HepG2 (cell line): ENCODE data around the gene LYRM1. TPM values are rescaled to one million over a fixed set of nuclear protein-coding genes. Genes with fewer than 3 reads are reported as not detected.

ENCODE experiments used
- KAT2B ChIP-seq: fragments of 150-350 bp; IDR thresholded peaks from 2 replicates; pipeline ENCODE4 v1.6.1; 2014; ENCODE audit warnings: low read depth, low read length, borderline replicate concordance
- KMT2A ChIP-seq: sonication (generic); formaldehyde crosslinking; IDR thresholded peaks from 2 replicates; pipeline ENCODE4 v1.4.0; 2020; ENCODE audit warnings: missing genetic modification reagents
- MAFK ChIP-seq, 2 experiments: IDR thresholded peaks in 1 of 2; conservative IDR thresholded peaks in 1 of 2; 2 replicates each; pipeline ENCODE4 v1.6.1; 2011; ENCODE audit warnings: improper control_type of control experiment in 2 of 2, low read length in 2 of 2
- MAZ ChIP-seq, 2 experiments: sonication (generic) in 1 of 2; formaldehyde crosslinking in 1 of 2; IDR thresholded peaks; 2 replicates each; pipeline versions ENCODE4 v1.5.0 to v1.6.1; 2012 to 2020; ENCODE audit warnings: low read depth in 2 of 2, mild to moderate bottlenecking in 2 of 2, borderline replicate concordance in 1 of 2, improper control_type of control experiment in 1 of 2, low read length in 1 of 2, missing genetic modification reagents in 1 of 2, moderate library complexity in 1 of 2
- PAX8 ChIP-seq: sonication (generic); formaldehyde crosslinking; IDR thresholded peaks from 2 replicates; pipeline ENCODE4 v1.8.0; 2022; ENCODE audit warnings: mild to moderate bottlenecking, missing genetic modification reagents, borderline replicate concordance
- PHF8 ChIP-seq: sonication (generic); formaldehyde crosslinking; IDR thresholded peaks from 2 replicates; pipeline ENCODE4 v1.5.0; 2020; ENCODE audit warnings: missing genetic modification reagents
- RELA ChIP-seq: sonication (generic); formaldehyde crosslinking; IDR thresholded peaks from 2 replicates; pipeline ENCODE4 v1.4.0; 2020; ENCODE audit warnings: missing genetic modification reagents
- RXRB ChIP-seq: IDR thresholded peaks from 2 replicates; pipeline ENCODE4 v1.6.1; 2016; ENCODE audit warnings: borderline replicate concordance, missing genetic modification reagents, missing compliant biosample characterization
- SAFB2 ChIP-seq: sonication (generic); formaldehyde crosslinking; IDR thresholded peaks from 2 replicates; pipeline ENCODE4 v1.5.1; 2020; ENCODE audit warnings: missing genetic modification reagents, low read depth, mild to moderate bottlenecking, borderline replicate concordance
- SOX13 ChIP-seq, 3 experiments: fragments of 450-650 bp in 1 of 3; sonication (generic) in 1 of 3; formaldehyde crosslinking in 1 of 3; IDR thresholded peaks in 2 of 3; conservative IDR thresholded peaks in 1 of 3; 2 replicates each; pipeline versions ENCODE4 v1.5.0 to v1.6.1; 2016 to 2020; ENCODE audit warnings: antibody characterized with exemption in 1 of 3, mild to moderate bottlenecking in 1 of 3, missing compliant biosample characterization in 1 of 3, missing genetic modification reagents in 1 of 3, moderate library complexity in 1 of 3
- ZNF10 ChIP-seq: sonication (generic); formaldehyde crosslinking; IDR thresholded peaks from 2 replicates; pipeline ENCODE4 v1.4.0; 2020; ENCODE audit warnings: mild to moderate bottlenecking, low read depth, missing genetic modification reagents, borderline replicate concordance
- ZNF329 ChIP-seq: sonication (generic); formaldehyde crosslinking; IDR thresholded peaks from 2 replicates; pipeline ENCODE4 v1.9.0; 2021; ENCODE audit warnings: low read depth, mild to moderate bottlenecking, missing genetic modification reagents
- ZNF44 ChIP-seq: sonication (generic); formaldehyde crosslinking; IDR thresholded peaks from 2 replicates; pipeline ENCODE4 v1.5.1; 2020; ENCODE audit warnings: mild to moderate bottlenecking, missing genetic modification reagents
- ZNF644 ChIP-seq: IDR thresholded peaks from 2 replicates; pipeline ENCODE4 v1.6.1; 2016; ENCODE audit warnings: low read depth
- ZNF709 ChIP-seq: sonication (generic); formaldehyde crosslinking; IDR thresholded peaks from 2 replicates; pipeline ENCODE4 v1.5.0; 2020; ENCODE audit warnings: mild to moderate bottlenecking, missing genetic modification reagents
- ZNF780A ChIP-seq: sonication (generic); formaldehyde crosslinking; IDR thresholded peaks from 2 replicates; pipeline ENCODE4 v1.8.0; 2022; ENCODE audit warnings: mild to moderate bottlenecking, missing genetic modification reagents, moderate library complexity
- ZNF792 ChIP-seq: IDR thresholded peaks from 2 replicates; pipeline ENCODE4 v1.6.1; 2016
- ZNF841 ChIP-seq: sonication (generic); formaldehyde crosslinking; IDR thresholded peaks from 2 replicates; pipeline ENCODE4 v1.8.1; 2023; ENCODE audit warnings: missing genetic modification reagents, borderline replicate concordance
- polyA plus RNA-seq, 8 experiments: library from polyadenylated mRNA; depleted of rRNA in 3 of 8; stranded (reverse) in 7 of 8; unstranded in 1 of 8; fragments of >200 nt; fragmentation: Illumina TruSeq in 4 of 8; extraction: Trizol in 4 of 8; gene quantifications; 2 replicates each; pipeline versions ENCODE4 v1.2.1 to v1.2.3, GENCODE V29; 2011 to 2016; ENCODE audit warnings: low read depth in 4 of 8, missing spikeins in 1 of 8, mixed read lengths in 1 of 8; ENCODE audit not compliant: insufficient read depth in 1 of 8
- total RNA-seq, 5 experiments: library from RNA; depleted of rRNA; stranded (reverse); fragments of >200 nt; fragmentation: Illumina TruSeq; extraction: Trizol; gene quantifications; 2 replicates each; pipeline ENCODE4 v1.2.3, GENCODE V29; 2016; ENCODE audit warnings: low read depth in 1 of 5
- TF ChIP-seq, protein P1 (sequence below): IDR thresholded peaks from 2 replicates; pipeline ENCODE4 v1.6.1; 2016; ENCODE audit warnings: low read depth
- TF ChIP-seq, protein P2 (sequence below): IDR thresholded peaks from 2 replicates; pipeline ENCODE4 v1.6.1; 2016; ENCODE audit warnings: control low read depth
- TF ChIP-seq, protein P3 (sequence below): IDR thresholded peaks from 2 replicates; pipeline ENCODE4 v1.6.1; 2016; ENCODE audit warnings: mild to moderate bottlenecking, missing biosample characterization, missing genetic modification reagents
- TF ChIP-seq, protein P4 (sequence below): sonication (generic); formaldehyde crosslinking; IDR thresholded peaks from 2 replicates; pipeline ENCODE4 v1.8.1; 2023; ENCODE audit warnings: mild to moderate bottlenecking, missing genetic modification reagents, borderline replicate concordance
- TF ChIP-seq, protein P5 (sequence below): sonication (generic); formaldehyde crosslinking; IDR thresholded peaks from 2 replicates; pipeline ENCODE4 v1.4.0; 2020; ENCODE audit warnings: mild to moderate bottlenecking, missing genetic modification reagents
- TF ChIP-seq, protein P6 (sequence below): sonication (generic); formaldehyde crosslinking; IDR thresholded peaks from 2 replicates; pipeline ENCODE4 v1.8.0; 2022; ENCODE audit warnings: low read depth, missing genetic modification reagents

The LYRM1 gene
- total and polyA plus RNA-seq, 2 of the 13 experiments (the other 11 are each of a cell fraction or from before 2014, with no cell fraction given), result 59.2 to 82.6 TPM

DNA sequence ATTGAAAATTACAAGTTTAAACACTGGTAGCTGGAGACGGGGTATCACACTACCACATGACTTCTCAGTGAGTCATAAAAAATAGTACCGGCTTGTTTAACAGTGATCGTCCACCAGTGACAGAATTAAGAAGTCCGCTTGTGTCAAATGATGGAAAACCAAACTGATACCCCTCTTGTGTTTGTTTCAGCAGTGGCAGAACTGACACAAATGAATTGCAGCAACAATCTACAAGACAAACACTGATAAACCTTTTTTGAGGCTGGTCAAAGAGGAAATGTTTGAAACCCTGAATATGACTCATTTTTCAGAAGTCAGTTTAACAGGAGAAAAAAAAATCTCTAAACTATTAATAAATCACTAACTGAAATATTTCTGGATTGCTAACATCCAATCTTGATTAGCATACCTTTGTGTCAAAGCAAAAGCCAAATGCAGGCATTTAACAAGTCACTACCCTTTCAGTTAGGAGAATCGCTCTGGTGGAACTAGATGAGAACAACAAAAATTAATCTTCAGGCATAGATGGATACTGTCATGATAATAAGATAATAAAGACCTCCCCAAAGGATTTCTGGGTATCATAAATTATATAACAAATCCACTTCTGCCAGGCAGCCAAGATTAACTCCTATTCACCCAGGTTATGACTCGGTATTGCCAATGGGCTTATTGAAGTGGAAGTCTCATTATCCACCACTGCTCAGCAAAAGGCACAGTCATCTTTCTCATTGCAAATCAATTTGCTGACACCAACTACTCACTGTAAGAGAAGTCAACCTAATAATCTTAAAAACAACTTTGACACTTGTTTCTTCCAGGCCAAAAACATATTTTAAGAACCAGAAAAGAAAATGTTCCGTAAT, 21.2 kb upstream of the LYRM1 start (continued):
- TF ChIP-seq ZNF10 (CRISPR knock-in tag), result no peak
- no peak for TF ChIP-seq MAZ (IDR thresholded peaks at IDR 0.05; ENCODE audit: borderline replicate concordance, low read depth, low read length)
- no peak for TF ChIP-seq MAZ (CRISPR knock-in tag; IDR thresholded peaks at IDR 0.05; ENCODE audit: low read depth)
- TF ChIP-seq ZNF644 (CRISPR knock-in tag), result 0 out of 2 replicates have a peak, but pooled peaks have one; percentile 5
- no peak for TF ChIP-seq ZNF841 (CRISPR knock-in tag)
- TF ChIP-seq, protein P1, sequence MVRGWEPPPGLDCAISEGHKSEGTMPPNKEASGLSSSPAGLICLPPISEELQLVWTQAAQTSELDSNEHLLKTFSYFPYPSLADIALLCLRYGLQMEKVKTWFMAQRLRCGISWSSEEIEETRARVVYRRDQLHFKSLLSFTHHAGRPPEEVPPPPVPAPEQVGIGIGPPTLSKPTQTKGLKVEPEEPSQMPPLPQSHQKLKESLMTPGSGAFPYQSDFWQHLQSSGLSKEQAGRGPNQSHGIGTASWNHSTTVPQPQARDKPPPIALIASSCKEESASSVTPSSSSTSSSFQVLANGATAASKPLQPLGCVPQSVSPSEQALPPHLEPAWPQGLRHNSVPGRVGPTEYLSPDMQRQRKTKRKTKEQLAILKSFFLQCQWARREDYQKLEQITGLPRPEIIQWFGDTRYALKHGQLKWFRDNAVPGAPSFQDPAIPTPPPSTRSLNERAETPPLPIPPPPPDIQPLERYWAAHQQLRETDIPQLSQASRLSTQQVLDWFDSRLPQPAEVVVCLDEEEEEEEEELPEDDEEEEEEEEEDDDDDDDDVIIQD (CRISPR knock-in tag), result no peak
- peak in 1 of 2 experiments; percentile 52; a peak in 2 of 4 replicates for TF ChIP-seq MAFK (conservative IDR thresholded peaks at IDR 0.05 in 1 of 2, IDR thresholded peaks at IDR 0.05 in 1 of 2; ENCODE audit: low read length in 2 of 2)
- no peak for TF ChIP-seq SAFB2
- no peak for TF ChIP-seq PHF8 (CRISPR knock-in tag)
- TF ChIP-seq, protein P2, sequence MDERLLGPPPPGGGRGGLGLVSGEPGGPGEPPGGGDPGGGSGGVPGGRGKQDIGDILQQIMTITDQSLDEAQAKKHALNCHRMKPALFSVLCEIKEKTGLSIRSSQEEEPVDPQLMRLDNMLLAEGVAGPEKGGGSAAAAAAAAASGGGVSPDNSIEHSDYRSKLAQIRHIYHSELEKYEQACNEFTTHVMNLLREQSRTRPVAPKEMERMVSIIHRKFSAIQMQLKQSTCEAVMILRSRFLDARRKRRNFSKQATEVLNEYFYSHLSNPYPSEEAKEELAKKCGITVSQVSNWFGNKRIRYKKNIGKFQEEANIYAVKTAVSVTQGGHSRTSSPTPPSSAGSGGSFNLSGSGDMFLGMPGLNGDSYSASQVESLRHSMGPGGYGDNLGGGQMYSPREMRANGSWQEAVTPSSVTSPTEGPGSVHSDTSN (CRISPR knock-in tag), result no peak
- TF ChIP-seq, protein P3, sequence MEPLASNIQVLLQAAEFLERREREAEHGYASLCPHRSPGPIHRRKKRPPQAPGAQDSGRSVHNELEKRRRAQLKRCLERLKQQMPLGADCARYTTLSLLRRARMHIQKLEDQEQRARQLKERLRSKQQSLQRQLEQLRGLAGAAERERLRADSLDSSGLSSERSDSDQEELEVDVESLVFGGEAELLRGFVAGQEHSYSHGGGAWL (CRISPR knock-in tag), result no peak
- no peak for TF ChIP-seq ZNF709 (CRISPR knock-in tag)
- TF ChIP-seq RXRB (CRISPR knock-in tag), result no peak
- TF ChIP-seq, protein P4, sequence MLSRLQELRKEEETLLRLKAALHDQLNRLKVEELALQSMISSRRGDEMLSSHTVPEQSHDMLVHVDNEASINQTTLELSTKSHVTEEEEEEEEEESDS (CRISPR knock-in tag), result 0 out of 2 replicates have a peak, but pooled peaks have one; percentile 35
- TF ChIP-seq, protein P5, sequence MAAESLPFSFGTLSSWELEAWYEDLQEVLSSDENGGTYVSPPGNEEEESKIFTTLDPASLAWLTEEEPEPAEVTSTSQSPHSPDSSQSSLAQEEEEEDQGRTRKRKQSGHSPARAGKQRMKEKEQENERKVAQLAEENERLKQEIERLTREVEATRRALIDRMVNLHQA (CRISPR knock-in tag), result no peak
- no peak for TF ChIP-seq ZNF44 (CRISPR knock-in tag)
- no peak for TF ChIP-seq PAX8 (CRISPR knock-in tag)
- no peak for TF ChIP-seq SOX13 (IDR thresholded peaks at IDR 0.05)
- peak; percentile 24 to 38; a peak in 1 of 4 replicates for TF ChIP-seq SOX13 (CRISPR knock-in tag; conservative IDR thresholded peaks at IDR 0.05 in 1 of 2, IDR thresholded peaks at IDR 0.05 in 1 of 2)
- no peak for TF ChIP-seq KAT2B
- TF ChIP-seq RELA, result no peak
- TF ChIP-seq ZNF792, result 0 out of 2 replicates have a peak, but pooled peaks have one; percentile 1
- TF ChIP-seq, protein P6, sequence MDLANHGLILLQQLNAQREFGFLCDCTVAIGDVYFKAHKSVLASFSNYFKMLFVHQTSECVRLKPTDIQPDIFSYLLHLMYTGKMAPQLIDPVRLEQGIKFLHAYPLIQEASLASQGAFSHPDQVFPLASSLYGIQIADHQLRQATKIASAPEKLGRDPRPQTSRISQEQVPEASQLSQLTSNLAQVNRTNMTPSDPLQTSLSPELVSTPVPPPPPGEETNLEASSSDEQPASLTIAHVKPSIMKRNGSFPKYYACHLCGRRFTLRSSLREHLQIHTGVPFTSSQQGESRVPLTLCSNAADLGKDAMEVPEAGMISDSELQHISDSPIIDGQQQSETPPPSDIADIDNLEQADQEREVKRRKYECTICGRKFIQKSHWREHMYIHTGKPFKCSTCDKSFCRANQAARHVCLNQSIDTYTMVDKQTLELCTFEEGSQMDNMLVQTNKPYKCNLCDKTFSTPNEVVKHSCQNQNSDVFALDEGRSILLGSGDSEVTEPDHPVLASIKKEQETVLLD (CRISPR knock-in tag), result no peak
- 0 out of 2 replicates have a peak, but pooled peaks have one; percentile 30 for TF ChIP-seq ZNF329 (CRISPR knock-in tag)
- peak; percentile 16; the same call in 1 of the 2 replicates for TF ChIP-seq KMT2A (CRISPR knock-in tag)
- TF ChIP-seq ZNF780A (CRISPR knock-in tag), result no peak
